IMR-90 (cell line): ENCODE results near the gene SUGCT. TPM values are rescaled to one million over a fixed set of nuclear protein-coding genes. Genes with fewer than 3 reads are reported as not detected.
A peak's percentile ranks its signal among the peaks of the same experiment; 100 is the strongest.

ENCODE experiments used
- ATAC-seq: fragments of 200-7000 bp; cut with Tn5 transposase; 2 replicates; pipeline ENCODE4 v1.9.1; 2020; ENCODE audit warnings: low read depth, mild to moderate bottlenecking, moderate library complexity
- BruUV-seq: library from RNA; stranded (reverse); fragments of 400-500 nt; replicated peaks from 2 replicates; lab custom pipeline; 2021; lab: Mats Ljungman, UMichigan
- CTCF ChIA-PET: fragments of 300-600 bp; formaldehyde crosslinking; extraction: SDS; loops from one replicate; lab custom pipeline; 2021; ENCODE audit warnings: antibody characterized with exemption; lab: Yijun Ruan, JAX
- POLR2A ChIA-PET: fragments of 300-600 bp; sonication (Branson Sonifier 250); formaldehyde crosslinking; loops from one replicate; lab custom pipeline; 2022; ENCODE audit warnings: antibody characterized with exemption; ENCODE audit not compliant: unreplicated experiment; lab: Charles Lee
- DNase-seq: peaks from one replicate; pipeline ENCODE4 v3.0.0; 2013
- H2AFZ ChIP-seq: replicated peaks from 2 replicates; pipeline ENCODE3; 2013; ENCODE audit warnings: low read length, mild to moderate bottlenecking; ENCODE audit not compliant: poor library complexity
- H2AK5ac ChIP-seq: 2 replicates; pipeline ENCODE4 v1.6.1; 2013; ENCODE audit warnings: low read depth, low read length, inconsistent platforms
- H2AK9ac ChIP-seq: replicated peaks from 2 replicates; pipeline ENCODE3; 2013; ENCODE audit warnings: mild to moderate bottlenecking, low read depth, low read length, moderate library complexity; ENCODE audit not compliant: poor library complexity
- H2BK120ac ChIP-seq: 2 replicates; pipeline ENCODE4 v1.6.1; 2013; ENCODE audit warnings: low read depth, low read length, inconsistent platforms
- H2BK15ac ChIP-seq: 3 replicates; pipeline ENCODE4 v1.6.1; 2013; ENCODE audit warnings: low read depth, low read length, inconsistent platforms
- H2BK20ac ChIP-seq: 2 replicates; pipeline ENCODE4 v1.6.1; 2013; ENCODE audit warnings: low read depth, mild to moderate bottlenecking, inconsistent platforms, low read length, moderate library complexity
- H2BK5ac ChIP-seq: 2 replicates; pipeline ENCODE4 v1.6.1; 2013; ENCODE audit warnings: mild to moderate bottlenecking, low read depth, low read length, inconsistent platforms; ENCODE audit not compliant: poor library complexity, severe bottlenecking
- H3K14ac ChIP-seq: replicated peaks from 2 replicates; pipeline ENCODE4 v1.6.1; 2013; ENCODE audit warnings: low read depth, low read length, inconsistent platforms
- H3K18ac ChIP-seq: 2 replicates; pipeline ENCODE4 v1.6.1; 2013; ENCODE audit warnings: low read depth, low read length, control low read depth
- H3K23ac ChIP-seq: 2 replicates; pipeline ENCODE4 v1.6.1; 2013; ENCODE audit warnings: low read depth, low read length, inconsistent platforms
- H3K27ac ChIP-seq: 2 replicates; pipeline ENCODE4 v1.5.1; 2013; ENCODE audit warnings: mild to moderate bottlenecking, control low read depth, low read length; ENCODE audit not compliant: insufficient read depth
- H3K27me3 ChIP-seq: 2 replicates; pipeline ENCODE4 v1.6.1; 2013; ENCODE audit warnings: low read length; ENCODE audit not compliant: control insufficient read depth, insufficient read depth
- H3K36me3 ChIP-seq: 2 replicates; pipeline ENCODE4 v1.6.1; 2013; ENCODE audit warnings: low read length, mixed read lengths; ENCODE audit not compliant: control insufficient read depth, insufficient read depth
- H3K4ac ChIP-seq: 2 replicates; pipeline ENCODE4 v1.6.1; 2013; ENCODE audit warnings: low read depth, low read length, inconsistent platforms
- H3K4me1 ChIP-seq: 2 replicates; pipeline ENCODE4 v1.6.1; 2013; ENCODE audit warnings: low read length, mixed read lengths; ENCODE audit not compliant: control insufficient read depth, insufficient read depth
- H3K4me2 ChIP-seq: 2 replicates; pipeline ENCODE4 v1.6.1; 2013; ENCODE audit warnings: low read depth, mild to moderate bottlenecking, control low read depth, low read length, moderate library complexity
- H3K4me3 ChIP-seq: 2 replicates; pipeline ENCODE4 v1.5.1; 2013; ENCODE audit warnings: low read depth, mild to moderate bottlenecking, control low read depth, low read length, moderate library complexity; ENCODE audit not compliant: insufficient read depth
- H3K56ac ChIP-seq: 2 replicates; pipeline ENCODE4 v1.6.1; 2013; ENCODE audit warnings: low read length, inconsistent platforms; ENCODE audit not compliant: insufficient read depth; ENCODE audit errors: extremely low read depth
- H3K79me1 ChIP-seq, 2 experiments: 2 replicates each; pipeline ENCODE4 v1.6.1; 2013; ENCODE audit warnings: low read length in 2 of 2, inconsistent platforms in 1 of 2, low read depth in 1 of 2
- H3K9ac ChIP-seq: 2 replicates; pipeline ENCODE4 v1.6.1; 2013; ENCODE audit warnings: low read depth, low read length, control low read depth
- H3K9me1 ChIP-seq: 2 replicates; pipeline ENCODE4 v1.6.1; 2013; ENCODE audit warnings: low read length, inconsistent platforms; ENCODE audit not compliant: insufficient read depth
- H3K9me3 ChIP-seq: 2 replicates; pipeline ENCODE4 v1.6.1; 2013; ENCODE audit warnings: low read length; ENCODE audit not compliant: control insufficient read depth, insufficient read depth
- H4K20me1 ChIP-seq: 2 replicates; pipeline ENCODE4 v1.6.1; 2013; ENCODE audit warnings: low read length, inconsistent platforms; ENCODE audit not compliant: insufficient read depth
- H4K5ac ChIP-seq: 2 replicates; pipeline ENCODE4 v1.6.1; 2013; ENCODE audit warnings: mild to moderate bottlenecking, low read depth, low read length, control low read depth
- H4K8ac ChIP-seq, 2 experiments: 2 replicates each; pipeline ENCODE4 v1.6.1; 2013; ENCODE audit warnings: low read depth in 2 of 2, low read length in 2 of 2, control low read depth in 1 of 2, inconsistent platforms in 1 of 2
- H4K91ac ChIP-seq: 2 replicates; pipeline ENCODE4 v1.6.1; 2013; ENCODE audit warnings: low read depth, low read length, inconsistent platforms; ENCODE audit not compliant: insufficient read depth
- BHLHE40 ChIP-seq: fragments of 150-350 bp; IDR thresholded peaks from 2 replicates; pipeline ENCODE4 v1.6.1; 2016; ENCODE audit warnings: mild to moderate bottlenecking, low read depth, low read length
- CEBPB ChIP-seq: IDR thresholded peaks from 2 replicates; pipeline ENCODE4 v1.6.1; 2012; ENCODE audit warnings: low read depth, low read length, improper control_type of control experiment
- CHD1 ChIP-seq: IDR thresholded peaks from 2 replicates; pipeline ENCODE4 v1.6.1; 2012; ENCODE audit warnings: low read depth, low read length, improper control_type of control experiment
- FOS ChIP-seq: fragments of 150-350 bp; IDR thresholded peaks from 2 replicates; pipeline ENCODE4 v1.6.1; 2016; ENCODE audit warnings: low read depth, low read length
- MAFK ChIP-seq: IDR thresholded peaks from 2 replicates; pipeline ENCODE4 v1.6.1; 2012; ENCODE audit warnings: low read depth, low read length, improper control_type of control experiment
- MAZ ChIP-seq: IDR thresholded peaks from 2 replicates; pipeline ENCODE4 v1.6.1; 2012; ENCODE audit warnings: low read depth, mild to moderate bottlenecking, low read length, improper control_type of control experiment, moderate library complexity, borderline replicate concordance
- MXI1 ChIP-seq: IDR thresholded peaks from 2 replicates; pipeline ENCODE4 v1.6.1; 2012; ENCODE audit warnings: low read depth, mild to moderate bottlenecking, low read length, moderate library complexity, borderline replicate concordance
- NFE2L2 ChIP-seq: fragments of 150-350 bp; IDR thresholded peaks from 2 replicates; pipeline ENCODE4 v1.6.1; 2016; ENCODE audit warnings: low read depth, mild to moderate bottlenecking, low read length
- POLR2A ChIP-seq: IDR thresholded peaks from 2 replicates; pipeline ENCODE4 v1.6.1; 2012; ENCODE audit warnings: mild to moderate bottlenecking, low read depth, low read length
- RAD21 ChIP-seq: IDR thresholded peaks from 2 replicates; pipeline ENCODE4 v1.6.1; 2012; ENCODE audit warnings: low read length, improper control_type of control experiment
- RCOR1 ChIP-seq: IDR thresholded peaks from 2 replicates; pipeline ENCODE4 v1.6.1; 2012; ENCODE audit warnings: mild to moderate bottlenecking, low read length, improper control_type of control experiment; ENCODE audit not compliant: insufficient replicate concordance
- RFX5 ChIP-seq: IDR thresholded peaks from 2 replicates; pipeline ENCODE4 v1.8.0; 2012; ENCODE audit warnings: low read depth, mild to moderate bottlenecking, low read length, moderate library complexity
- SMC3 ChIP-seq: fragments of 150-350 bp; IDR thresholded peaks from 2 replicates; pipeline ENCODE4 v1.6.1; 2016; ENCODE audit warnings: low read depth, mild to moderate bottlenecking, antibody characterized with exemption, low read length, moderate library complexity
- WGBS, 2 experiments: methylation state at CpG; one replicate each; pipeline versions ENCODE4 v1.1.5 to v1.1.7; 2013; ENCODE audit warnings: missing lambda C conversion rate in 2 of 2; ENCODE audit not compliant: insufficient read length in 1 of 2; ENCODE audit errors: extremely low coverage in 2 of 2; 5-methylcytosine and 5-hydroxymethylcytosine counted together
- dilution Hi-C: fragments of 300-500 bp; cut with HindIII; formaldehyde crosslinking; loops from one replicate; pipeline ENCODE4 v1.14.3; 2018; ENCODE audit warnings: low sequenced_read_pairs; ENCODE audit not compliant: unreplicated experiment
- in situ Hi-C: fragments of 300-500 bp; cut with MboI; formaldehyde crosslinking; loops from 3 replicates; pipeline ENCODE4 v1.14.3; 2019; ENCODE audit warnings: low sequenced_read_pairs, inconsistent platforms, mixed read lengths
- intact Hi-C: fragments of 100-400 bp; cut with micrococcal nuclease; formaldehyde crosslinking; loops from 2 replicates; pipeline ENCODE4 v1.10.0; 2022
- polyA plus RNA-seq, 3 experiments: library from polyadenylated mRNA; depleted of rRNA; stranded (reverse); fragments of >200 nt; gene quantifications; 2 replicates each; pipeline ENCODE4 v1.2.3, GENCODE V29; 2012; ENCODE audit warnings: low replicate concordance in 1 of 3
- total RNA-seq: library from RNA; depleted of rRNA; stranded (reverse); fragments of >200 nt; gene quantifications from 2 replicates; pipeline ENCODE4 v1.2.3, GENCODE V29; 2012
- TF ChIP-seq, protein P1 (sequence below): fragments of 150-350 bp; IDR thresholded peaks from 2 replicates; pipeline ENCODE4 v1.6.1; 2017; ENCODE audit warnings: mild to moderate bottlenecking, antibody characterized with exemption, low read length, low read depth
- TF ChIP-seq, protein P2 (sequence below): fragments of 150-350 bp; IDR thresholded peaks from 2 replicates; pipeline ENCODE4 v1.6.1; 2016; ENCODE audit warnings: low read depth, mild to moderate bottlenecking, low read length, moderate library complexity, borderline replicate concordance
- TF ChIP-seq, protein P3 (sequence below): conservative IDR thresholded peaks from 2 replicates; pipeline ENCODE4 v1.5.1; 2012; ENCODE audit warnings: mild to moderate bottlenecking, low read depth, low read length, improper control_type of control experiment

SUGCT gene
- total and polyA plus RNA-seq, 2 of the 4 experiments (the other 2 are of a cell fraction): 5.9 to 8.3 TPM

DNA sequence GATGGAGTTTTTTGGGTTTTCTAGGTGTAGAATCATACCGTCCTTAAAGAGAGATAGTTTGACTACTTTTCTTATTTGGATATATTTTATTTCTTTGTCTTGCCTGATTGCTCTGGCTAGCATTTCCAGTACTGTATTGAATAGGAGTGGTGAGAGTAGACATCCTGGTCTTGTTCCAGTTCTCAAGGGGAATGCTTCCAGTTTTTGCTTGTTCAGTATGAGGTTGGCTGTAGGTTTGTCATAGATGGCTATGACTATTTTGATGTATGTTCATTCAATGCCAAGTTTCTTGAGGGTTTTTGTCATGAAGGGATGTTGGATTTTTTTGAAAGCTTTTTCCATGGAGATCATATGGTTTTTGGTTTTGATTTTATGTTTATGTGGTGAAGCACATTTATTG, 676.9 kb downstream of the SUGCT start:
- Histone ChIP-seq H3K36me3 (no peaks in the 10 kb centered on the region), H2AK9ac (no peak overlapping the region), H3K27ac (no peak overlapping the region), H3K4me1 (peaks cover 16% of the 10 kb centered on the region), H3K9me1 (peaks cover 16% of the 10 kb centered on the region), H3K23ac (no peak overlapping the region), H3K79me1 (peaks cover 0 to 6% of the 10 kb centered on the region in 2 experiments; a peak in 2 of 4 replicates), H3K4me2 (no peak overlapping the region), H4K5ac (no peak overlapping the region), H2BK20ac (no peak overlapping the region), H3K18ac (no peak overlapping the region), H3K9me3 (peaks cover 2% of the 10 kb centered on the region; the same call in 1 of the 2 replicates), H2BK5ac (no peak overlapping the region), H3K4ac (no peak overlapping the region), H3K27me3 (no peaks in the 10 kb centered on the region), H4K8ac (no peak overlapping the region), H3K9ac (no peak overlapping the region), H4K91ac (no peak overlapping the region), H2BK15ac (no peak overlapping the region), H3K14ac (no peak overlapping the region), H4K20me1 (no peaks in the 10 kb centered on the region), H3K56ac (no peak overlapping the region), H3K4me3 (no peak overlapping the region), H2BK120ac (peak overlapping the region; percentile 45; the same call in 1 of the 2 replicates), H2AFZ (no peak overlapping the region), H2AK5ac (no peak overlapping the region)
- WGBS, 2 experiments: no CpG with 5 or more reads among the region's 1 CpG
- CTCF ChIA-PET: no interaction called here
- intact Hi-C loops (no loop called here), in situ Hi-C loops (no loop called here), dilution Hi-C loops (no loop called here)
- POLR2A ChIA-PET: no interaction called here
- TF ChIP-seq RAD21: no peak
- TF ChIP-seq MAZ: no peak
- TF ChIP-seq, protein P1, sequence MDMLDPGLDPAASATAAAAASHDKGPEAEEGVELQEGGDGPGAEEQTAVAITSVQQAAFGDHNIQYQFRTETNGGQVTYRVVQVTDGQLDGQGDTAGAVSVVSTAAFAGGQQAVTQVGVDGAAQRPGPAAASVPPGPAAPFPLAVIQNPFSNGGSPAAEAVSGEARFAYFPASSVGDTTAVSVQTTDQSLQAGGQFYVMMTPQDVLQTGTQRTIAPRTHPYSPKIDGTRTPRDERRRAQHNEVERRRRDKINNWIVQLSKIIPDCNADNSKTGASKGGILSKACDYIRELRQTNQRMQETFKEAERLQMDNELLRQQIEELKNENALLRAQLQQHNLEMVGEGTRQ: no peak
- TF ChIP-seq MAFK: no peak
- TF ChIP-seq FOS: no peak
- no peak for TF ChIP-seq RFX5
- TF ChIP-seq, protein P2, sequence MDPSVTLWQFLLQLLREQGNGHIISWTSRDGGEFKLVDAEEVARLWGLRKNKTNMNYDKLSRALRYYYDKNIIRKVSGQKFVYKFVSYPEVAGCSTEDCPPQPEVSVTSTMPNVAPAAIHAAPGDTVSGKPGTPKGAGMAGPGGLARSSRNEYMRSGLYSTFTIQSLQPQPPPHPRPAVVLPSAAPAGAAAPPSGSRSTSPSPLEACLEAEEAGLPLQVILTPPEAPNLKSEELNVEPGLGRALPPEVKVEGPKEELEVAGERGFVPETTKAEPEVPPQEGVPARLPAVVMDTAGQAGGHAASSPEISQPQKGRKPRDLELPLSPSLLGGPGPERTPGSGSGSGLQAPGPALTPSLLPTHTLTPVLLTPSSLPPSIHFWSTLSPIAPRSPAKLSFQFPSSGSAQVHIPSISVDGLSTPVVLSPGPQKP: no peak
- no peak for TF ChIP-seq MXI1
- TF ChIP-seq NFE2L2: no peak
- no peak for TF ChIP-seq CHD1
- TF ChIP-seq SMC3: no peak
- TF ChIP-seq RCOR1: no peak
- TF ChIP-seq, protein P3, sequence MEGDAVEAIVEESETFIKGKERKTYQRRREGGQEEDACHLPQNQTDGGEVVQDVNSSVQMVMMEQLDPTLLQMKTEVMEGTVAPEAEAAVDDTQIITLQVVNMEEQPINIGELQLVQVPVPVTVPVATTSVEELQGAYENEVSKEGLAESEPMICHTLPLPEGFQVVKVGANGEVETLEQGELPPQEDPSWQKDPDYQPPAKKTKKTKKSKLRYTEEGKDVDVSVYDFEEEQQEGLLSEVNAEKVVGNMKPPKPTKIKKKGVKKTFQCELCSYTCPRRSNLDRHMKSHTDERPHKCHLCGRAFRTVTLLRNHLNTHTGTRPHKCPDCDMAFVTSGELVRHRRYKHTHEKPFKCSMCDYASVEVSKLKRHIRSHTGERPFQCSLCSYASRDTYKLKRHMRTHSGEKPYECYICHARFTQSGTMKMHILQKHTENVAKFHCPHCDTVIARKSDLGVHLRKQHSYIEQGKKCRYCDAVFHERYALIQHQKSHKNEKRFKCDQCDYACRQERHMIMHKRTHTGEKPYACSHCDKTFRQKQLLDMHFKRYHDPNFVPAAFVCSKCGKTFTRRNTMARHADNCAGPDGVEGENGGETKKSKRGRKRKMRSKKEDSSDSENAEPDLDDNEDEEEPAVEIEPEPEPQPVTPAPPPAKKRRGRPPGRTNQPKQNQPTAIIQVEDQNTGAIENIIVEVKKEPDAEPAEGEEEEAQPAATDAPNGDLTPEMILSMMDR: no peak
- TF ChIP-seq POLR2A: no peak
- TF ChIP-seq CEBPB: no peak
- TF ChIP-seq BHLHE40: no peak
- ATAC-seq (no peak), DNase-seq (no peak)
- BruUV-seq: no TSS peak
